GM19455 (cell line): ENCODE measurements around the gene NEDD1.
A peak's percentile ranks its signal among the peaks of the same experiment; 100 is the strongest.

Source experiments
- ATAC-seq: cut with Tn5 transposase; IDR thresholded peaks from one replicate; pipeline ENCODE4 v1.9.1; 2021; ENCODE audit not compliant: unreplicated experiment

Gene NEDD1

DNA sequence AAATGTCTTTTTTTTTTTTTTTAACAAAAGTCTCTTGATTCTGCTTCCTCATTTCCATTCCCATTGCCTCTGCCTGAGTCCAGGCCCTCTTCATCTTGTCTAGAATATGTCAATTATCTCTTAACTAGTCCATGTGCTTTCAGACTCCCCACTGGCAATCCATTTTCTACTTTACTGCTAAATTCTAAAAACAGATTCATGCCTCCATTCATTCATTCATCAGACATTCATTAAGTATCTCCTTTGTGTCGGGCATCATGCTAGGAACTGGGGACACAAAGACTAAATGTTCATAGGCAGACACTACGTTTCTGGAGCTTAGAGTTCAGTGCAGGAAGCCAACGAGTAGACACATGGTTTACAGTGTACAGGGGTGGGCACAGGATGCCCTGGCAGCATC lies 9.6 kb upstream of the NEDD1 start:
- no peak for ATAC-seq

DNA sequence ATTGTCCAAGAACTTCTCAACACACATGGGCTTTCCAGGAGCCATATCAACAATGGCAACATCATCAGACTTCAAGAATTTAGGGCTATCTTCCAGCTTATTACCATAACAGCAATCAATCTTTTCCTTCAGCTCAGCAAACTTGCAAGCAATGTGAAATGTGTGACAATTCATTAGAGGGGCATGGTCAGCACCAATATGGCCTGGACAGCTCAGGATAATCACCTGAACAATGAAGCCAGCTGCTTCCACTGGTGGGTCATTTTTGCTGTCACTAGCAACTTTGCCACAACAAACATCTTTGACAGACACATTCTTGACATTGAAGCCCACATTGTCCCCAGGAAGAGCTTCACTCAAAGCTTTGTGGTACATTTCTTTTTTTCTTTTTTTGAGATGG lies 5.9 kb upstream of the NEDD1 start:
- no peak for ATAC-seq

DNA sequence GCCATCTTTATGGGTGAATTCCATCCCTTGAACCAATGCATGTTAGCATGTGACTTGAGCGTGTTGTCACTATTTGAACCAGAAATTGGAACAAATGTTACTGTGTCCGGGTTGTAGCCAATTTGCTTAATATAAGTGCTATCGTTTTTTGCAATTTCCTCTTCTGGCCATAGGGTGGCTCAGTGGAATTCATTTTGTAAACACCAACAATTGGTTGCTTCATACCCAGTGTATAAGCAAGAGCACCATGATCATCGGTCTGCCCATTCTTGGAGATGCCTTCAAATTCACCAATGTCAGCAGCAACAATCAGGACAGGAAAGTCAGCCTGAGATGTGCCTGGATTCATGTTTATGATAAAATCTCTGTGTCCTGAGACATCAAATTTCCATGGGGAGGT lies 5.0 kb upstream of the NEDD1 start:
- ATAC-seq: no peak

DNA sequence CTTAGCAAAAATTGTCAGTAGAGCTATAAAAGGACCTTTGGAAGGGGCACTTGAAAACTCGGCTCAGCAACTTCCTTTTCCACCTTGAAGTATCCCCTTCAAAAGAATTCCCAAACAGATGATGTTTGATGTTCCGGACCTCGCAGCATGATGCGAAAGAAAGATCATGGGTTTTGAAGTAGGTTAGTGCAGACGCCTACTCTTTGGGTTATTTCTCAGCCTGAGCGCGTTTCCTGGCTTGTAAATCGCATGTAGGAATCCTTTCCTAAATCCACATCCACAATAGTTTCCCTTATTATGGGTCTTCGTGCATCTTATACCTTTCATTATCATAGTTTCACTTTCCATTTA lies 584 bp upstream of the NEDD1 start:
- ATAC-seq: no peak

DNA sequence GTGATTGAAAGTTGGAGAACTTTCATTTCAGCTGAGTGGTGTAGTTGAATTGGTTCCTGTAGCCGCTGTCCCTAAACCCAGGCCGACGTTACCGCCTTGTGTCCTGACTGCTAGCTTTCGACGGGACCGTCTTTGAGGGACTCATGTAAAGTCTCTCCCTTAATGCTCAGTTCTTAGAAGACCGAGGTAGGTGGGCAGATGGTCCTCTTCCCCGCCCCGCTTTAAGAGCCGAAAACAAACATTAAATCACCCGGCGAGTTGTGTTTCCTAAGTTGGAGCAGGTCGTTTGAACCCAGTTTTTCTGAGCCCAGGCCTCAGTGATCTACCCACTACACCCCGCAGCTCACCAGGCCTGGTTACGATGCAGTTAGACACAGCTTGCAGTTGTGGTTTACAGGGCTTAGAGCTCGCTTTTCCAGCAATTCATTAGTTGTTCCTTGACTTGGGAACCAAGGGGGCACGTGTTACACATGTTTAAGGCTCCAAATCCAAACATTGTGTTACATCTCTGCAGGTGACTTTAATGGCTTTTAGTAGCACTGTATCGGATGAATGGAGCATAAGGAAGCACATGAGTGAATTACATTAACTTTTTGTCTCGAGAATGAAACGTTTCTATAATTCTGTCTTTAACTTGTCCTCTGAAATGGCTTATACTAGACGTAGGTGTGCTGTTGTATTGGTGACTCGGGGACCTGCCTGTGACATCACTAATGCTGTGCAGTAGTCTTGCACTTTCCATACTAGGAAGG lies 790 bp downstream of the NEDD1 start:
- peak; percentile 30 for ATAC-seq

DNA sequence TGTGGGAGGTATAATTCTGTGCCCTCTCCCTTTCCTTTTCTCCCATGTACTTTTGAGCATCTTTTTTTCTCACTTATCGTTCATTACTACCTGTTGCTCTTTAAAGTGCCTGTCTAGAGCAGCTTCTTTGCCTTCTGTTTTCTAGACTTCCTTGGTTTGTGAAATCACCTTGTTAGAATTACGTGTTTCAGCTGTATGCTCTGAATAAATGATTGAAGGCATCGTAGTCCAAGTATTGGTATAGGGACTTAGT lies 1.3 kb downstream of the NEDD1 start:
- no peak for ATAC-seq

DNA sequence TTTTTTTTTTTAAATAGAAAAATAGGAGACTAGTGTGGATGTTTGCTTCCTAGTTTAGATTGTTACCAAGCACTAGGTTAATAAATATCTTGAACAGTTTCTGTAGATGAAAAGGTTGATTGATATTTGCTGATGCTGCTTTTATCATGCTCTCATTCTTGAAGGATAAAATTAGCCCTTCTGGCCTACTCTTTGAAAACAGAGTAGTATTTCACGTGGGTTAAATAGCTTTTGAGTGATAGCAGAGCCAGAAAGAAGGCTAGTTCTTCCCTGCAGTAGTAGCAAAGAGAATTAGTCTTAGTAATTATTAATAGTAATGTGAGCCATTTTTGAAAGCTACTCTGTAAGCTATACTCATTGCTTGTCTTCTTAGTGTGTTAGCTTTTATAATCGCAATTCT lies 5.2 kb downstream of the NEDD1 start:
- no peak for ATAC-seq

DNA sequence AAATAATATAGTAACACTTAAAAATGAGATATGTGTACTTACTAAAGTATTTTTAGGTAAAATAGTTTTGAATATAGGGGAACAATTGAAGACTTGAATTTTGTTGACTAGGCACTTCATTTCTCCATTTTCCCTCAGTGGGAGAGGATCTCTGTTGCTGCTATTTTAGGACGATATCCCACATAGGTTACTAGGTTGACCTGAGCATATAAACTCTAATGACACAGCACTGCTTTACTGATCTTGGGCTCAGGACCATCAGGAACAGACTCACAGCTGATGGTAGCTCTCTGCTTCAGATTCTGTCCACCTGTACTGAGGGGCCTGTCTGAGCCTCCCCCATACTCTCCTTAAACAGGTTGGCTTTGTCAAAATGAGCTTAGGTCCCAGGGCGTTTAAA lies 5.9 kb downstream of the NEDD1 start:
- no peak for ATAC-seq

DNA sequence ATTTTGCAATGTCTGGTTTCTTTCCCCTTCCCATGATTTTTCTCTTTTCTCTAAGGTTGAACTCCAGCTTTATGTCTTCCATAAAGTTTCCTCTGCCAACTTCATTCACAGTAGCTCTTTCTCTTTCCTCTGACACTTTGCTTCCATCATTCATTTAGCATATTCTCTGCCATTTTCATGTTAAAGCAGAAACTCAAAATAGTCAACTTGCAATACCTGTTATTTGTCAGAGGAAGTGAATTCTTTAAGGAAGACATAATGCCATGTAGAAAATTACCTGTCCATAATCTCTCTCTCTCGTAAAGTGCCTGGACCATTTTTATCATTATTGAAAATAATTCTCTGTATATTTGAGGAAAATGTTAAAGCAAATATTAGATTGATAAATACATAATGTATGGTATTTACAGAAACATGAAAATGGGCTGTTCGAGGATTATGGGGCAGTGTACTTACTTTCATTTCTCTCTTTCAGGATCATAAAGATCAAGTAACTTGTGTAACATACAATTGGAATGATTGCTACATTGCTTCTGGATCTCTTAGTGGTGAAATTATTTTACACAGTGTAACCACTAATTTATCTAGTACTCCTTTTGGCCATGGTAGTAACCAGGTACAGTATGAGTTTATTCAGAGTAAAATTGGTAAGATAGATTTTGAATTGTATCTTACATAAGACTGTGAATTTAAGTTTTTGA lies 12.6 kb downstream of the NEDD1 start:
- no peak for ATAC-seq

DNA sequence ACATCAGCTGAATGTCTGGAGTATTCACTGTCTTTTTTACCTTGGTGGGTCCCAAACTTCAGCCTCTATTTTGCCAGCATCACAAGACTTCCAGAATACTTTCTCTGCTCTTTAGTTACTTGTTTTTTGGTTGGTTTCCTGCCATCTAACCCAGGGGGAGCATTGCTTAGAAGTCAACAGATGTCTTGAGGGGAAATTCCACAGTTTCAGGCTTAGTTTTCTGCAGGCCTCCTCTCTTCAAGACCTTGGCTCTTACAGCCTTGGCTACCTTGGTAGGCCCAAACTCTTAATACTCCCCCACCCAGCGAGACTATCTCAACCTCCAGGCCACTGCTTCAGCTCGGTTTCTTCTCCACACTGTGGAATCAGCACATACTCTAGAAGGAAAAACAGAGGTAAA lies 41.7 kb downstream of the NEDD1 start:
- ATAC-seq: no peak

DNA sequence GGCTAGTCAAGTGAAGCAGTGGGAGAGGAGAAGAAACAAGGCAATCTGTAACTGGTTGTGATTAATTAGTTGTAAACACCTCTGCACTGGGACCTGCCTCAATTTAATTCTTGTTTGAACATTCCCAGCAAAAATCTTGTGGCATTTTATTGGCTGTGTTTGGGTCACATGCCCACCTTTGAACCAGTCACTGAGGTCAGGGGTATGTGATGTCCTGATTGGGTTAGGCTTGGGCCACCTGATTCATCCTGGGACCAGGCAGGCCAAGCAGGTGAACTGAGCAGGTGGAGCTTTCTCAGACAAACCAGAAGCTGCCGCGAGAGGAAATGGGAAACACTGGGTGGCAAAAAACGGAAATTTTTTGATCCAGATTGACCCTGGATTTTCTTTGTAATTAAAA lies 72.5 kb downstream of the NEDD1 start:
- no peak for ATAC-seq

DNA sequence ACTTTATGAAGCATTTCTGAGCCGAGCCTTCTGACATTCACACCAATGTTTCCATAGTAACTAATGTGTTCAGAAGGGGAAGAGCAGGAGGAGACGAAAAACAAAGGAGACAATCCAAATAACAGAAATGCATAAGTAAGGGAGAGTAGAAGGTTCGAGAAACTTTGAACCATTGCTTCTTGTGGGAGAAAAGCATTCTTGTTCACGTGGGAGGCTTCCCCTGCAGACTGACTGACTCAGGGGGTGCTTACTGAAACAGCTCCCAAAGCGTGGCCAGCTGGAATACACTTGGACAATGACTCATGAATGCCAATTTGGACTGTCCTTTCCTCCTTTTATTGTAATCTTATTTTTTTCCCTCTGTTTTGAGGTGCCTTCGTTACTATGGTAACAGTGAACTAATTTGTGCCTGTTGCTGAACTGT lies 73.9 kb downstream of the NEDD1 start:
- ATAC-seq: no peak

DNA sequence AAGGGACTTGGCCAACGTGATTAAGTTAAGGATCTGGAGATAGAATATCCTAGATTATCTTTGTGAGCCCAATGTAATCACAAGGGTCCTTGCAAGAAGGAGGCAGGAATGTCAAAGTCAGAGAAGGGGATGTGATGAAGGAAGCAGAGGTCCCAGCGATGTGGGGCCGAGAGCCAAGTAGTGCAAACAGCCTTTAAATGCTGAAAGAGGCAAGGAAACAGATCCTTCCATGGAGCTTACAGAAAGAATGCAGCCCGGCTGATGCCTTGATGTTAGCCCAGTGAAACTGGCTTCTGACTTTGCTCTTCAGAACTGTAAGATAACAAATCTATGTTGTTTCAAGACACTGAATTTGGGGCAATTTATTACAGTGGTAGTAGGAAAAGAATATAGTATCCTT lies 74.9 kb downstream of the NEDD1 start:
- ATAC-seq: no peak

DNA sequence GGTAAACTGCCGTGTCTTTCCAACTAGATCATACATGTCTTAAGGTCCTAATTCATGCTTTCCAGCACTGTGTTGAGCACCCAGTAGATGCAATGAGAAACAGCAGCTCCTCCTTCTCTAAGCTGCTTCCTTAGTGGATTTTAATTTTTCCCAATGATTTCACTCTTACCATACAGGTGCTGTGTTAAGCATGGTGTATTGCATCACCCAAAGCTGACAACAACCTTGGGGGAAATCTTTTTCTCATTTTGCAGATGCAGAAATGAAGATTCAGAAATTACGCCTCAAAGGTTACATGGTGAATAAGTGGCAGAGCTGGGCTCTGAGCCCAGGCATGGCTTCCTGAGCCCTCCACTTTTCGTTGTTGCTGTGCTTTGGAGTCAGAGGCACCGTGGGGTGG lies 75.6 kb downstream of the NEDD1 start:
- ATAC-seq: no peak

DNA sequence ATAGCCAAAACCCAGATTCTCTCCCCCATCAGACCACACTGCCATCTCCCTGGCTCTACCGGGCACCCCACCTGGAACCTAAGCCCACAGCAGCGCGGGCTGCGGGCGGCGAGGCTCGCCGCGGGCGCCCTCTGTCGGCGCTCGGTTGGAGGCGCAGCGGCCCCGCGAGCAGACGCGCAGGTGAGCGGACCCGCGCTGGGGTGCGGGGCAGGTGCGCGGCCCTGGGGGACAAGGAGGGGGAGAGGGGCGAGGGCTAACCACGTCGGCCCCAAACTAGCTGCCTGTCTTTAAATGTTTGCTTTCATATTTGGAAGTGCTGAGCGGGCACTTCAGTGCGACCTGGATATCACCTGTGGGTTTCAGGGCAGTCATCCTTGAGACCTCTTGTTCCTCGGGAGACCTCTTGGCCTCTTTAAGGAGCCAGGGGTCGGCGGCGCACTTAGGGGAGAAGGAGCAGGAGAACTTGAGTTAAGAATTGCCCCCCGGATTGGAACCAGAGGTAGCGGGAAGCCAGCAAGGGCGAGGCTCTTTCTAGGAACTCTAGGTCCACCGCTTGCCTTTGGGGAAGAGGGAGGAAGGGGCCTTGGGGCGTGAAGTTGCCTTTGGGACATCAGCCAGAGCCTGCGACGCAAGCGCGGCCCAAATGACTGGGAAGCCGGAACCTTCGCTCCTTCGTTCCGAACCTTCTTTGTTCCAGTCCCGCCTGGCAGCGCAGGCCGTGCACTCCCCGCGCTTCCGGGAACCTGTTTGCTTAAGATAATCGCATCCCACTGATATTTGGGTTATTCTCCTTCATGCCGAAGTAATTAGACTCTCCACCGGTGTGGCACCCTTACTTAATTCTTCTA lies 78.7 kb downstream of the NEDD1 start:
- ATAC-seq: peak; percentile 85

DNA sequence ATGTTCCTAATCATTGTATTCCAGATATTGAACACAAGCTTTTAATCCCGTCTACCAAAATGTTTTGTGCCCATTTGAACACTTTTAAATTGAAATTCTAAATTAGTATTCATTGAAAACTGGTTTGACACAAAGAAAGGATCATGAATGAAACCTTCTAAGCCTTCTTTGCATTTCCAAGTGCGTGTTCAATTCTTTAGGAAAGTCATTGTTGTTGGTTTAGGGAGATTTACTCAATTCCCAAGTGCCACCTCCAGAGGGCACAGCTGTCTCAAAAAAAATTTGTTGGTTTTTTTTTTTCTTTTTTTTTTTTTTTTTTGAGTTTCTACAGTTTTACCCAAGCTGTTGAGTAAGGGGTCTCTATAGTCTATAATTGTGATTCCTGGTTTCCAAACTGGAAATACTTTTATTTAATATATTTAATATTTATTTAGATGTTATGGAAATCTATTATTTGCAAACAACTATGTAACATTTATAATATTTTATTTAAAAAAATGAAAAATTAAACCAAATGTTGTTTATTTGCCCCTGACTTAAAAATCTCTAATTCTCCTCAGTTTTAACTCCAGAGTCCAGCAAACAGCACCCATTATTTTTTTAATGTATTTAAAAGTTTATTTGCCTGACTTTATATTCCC lies 79.9 kb downstream of the NEDD1 start:
- ATAC-seq: no peak

DNA sequence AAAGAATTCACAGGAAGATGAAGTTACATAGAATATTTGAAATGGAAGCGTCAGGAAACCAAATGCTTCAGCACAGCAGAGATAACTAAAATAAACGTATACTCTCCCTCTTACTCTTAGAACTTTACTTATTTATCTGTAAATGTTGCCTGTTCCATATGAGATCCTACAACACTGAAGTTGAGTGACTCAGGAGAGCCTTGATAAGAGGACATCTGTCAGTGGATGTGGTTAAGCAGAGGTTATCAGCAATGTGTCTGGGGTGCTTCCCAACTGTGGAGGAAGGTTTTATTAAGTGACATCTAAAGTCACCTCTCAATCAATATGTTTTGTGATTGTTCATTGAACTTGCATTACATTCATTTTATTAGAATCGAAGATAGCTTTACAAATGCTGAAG lies 81.9 kb downstream of the NEDD1 start:
- no peak for ATAC-seq

DNA sequence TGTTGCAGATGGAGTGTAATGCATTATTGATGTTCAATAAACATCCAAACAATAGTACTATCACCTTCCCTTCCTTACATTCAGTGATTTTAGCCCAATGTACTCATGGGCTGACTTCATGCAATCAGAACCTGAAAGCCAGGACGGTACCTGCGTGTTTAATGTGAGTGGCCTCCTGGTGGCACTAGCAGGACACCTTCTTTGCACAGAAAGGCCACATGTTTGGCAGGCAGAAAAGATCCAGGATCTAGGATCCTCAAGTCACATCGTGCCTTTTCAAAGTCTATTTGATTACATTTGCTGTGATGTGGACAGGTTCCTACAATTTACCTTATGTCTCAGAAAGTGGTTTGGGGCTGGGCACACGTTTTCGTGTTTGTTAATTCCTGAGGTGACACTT lies 82.9 kb downstream of the NEDD1 start:
- no peak for ATAC-seq

DNA sequence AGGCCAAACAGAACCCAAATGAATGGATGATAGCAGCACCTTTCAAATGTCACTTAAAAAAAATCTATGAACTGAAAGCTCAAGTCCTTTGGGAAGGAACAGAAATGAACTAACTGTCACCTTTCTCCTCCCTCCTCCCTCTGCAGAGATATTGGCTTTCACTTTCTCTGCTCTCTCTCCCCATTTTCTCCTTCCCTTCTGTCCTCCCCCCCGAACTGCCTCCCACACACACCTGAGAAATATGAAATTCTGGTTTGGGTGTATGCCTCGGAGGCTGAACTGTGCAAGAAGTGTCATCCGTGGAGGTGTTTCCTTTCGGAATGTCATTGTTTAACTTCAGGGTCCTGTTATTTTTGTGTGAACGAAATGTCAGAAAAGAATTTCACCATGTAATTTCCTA lies 87.8 kb downstream of the NEDD1 start:
- no peak for ATAC-seq

DNA sequence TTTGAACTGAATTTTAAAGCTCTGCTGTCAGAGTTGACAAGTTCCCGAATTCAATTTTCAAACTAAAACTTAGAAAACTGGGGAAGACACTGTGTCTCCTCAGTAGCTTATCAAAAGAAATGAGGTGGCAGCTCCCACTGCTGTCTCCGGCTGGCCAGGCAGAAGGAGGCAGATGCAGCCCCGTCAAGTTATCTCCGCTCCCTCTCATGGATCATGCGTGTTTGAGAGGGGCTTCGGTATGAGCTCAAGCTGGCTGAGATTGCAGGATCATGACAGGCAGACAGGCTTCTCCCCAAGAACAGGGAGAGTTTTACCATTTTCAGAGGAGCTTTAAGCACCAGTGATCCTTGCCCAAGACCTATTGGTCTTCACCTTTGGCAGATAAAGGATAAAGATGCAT lies 88.8 kb downstream of the NEDD1 start:
- ATAC-seq: no peak

DNA sequence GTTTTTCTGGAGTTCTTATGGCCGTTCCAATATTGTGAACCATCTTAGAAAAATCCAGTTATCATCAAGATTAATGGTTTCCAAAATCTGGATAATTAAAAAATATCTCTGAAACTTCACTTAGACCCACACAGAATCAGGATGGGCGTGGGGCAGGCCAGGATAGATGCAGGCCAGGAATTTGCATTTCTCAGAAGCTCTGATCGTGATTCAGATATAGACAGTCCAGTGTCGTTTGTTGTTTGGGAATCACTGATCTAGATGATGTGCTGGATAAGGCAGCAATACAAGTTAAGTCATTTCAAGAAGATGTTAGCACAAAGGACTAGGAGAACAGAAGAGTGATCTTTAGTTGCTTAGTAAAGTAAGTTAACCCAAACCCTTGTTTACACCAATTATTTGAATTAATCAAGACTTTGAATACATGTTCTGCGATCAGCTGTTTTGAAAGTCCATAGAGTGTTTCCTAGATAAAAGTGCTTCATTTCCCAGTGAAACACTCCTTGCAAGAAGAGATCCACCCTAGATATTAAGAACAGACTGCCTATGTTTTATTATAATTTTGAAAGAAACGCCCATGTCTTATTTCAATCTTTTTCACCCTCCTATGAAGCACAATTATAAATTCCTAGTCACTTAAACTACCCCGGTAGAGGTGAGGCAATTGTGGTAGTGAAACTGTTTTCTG lies 90.9 kb downstream of the NEDD1 start:
- ATAC-seq: no peak
